Mesenchymal stem cell (in vitro differentiated cells and primary cell): Measurements from ENCODE around the gene WLS.
"Not testable (repeated sequence)": the region's sequence is repeated elsewhere in the genome, so short reads cannot be mapped to it uniquely, and the experiment has no call there.

ENCODE experiments used
- DNase-seq: peaks from one replicate; pipeline ENCODE4 v3.0.0-alpha.2; 2013
- H2AFZ ChIP-seq: one replicate; pipeline ENCODE4 v1.6.1; 2013; ENCODE audit warnings: low read depth, mild to moderate bottlenecking, control low read depth, inconsistent platforms, low read length, moderate library complexity
- H2AK5ac ChIP-seq: 2 replicates; pipeline ENCODE4 v1.6.1; 2013; ENCODE audit warnings: low read length, moderate library complexity, mild to moderate bottlenecking, inconsistent platforms; ENCODE audit not compliant: severe bottlenecking
- H2BK120ac ChIP-seq: one replicate; pipeline ENCODE4 v1.6.1; 2013; ENCODE audit warnings: low read depth, mild to moderate bottlenecking, inconsistent platforms, low read length, moderate library complexity
- H2BK12ac ChIP-seq, 2 experiments: one replicate each; pipeline ENCODE4 v1.6.1; 2013; ENCODE audit warnings: inconsistent platforms in 2 of 2, low read length in 2 of 2, mild to moderate bottlenecking in 2 of 2, moderate library complexity in 2 of 2, control low read depth in 1 of 2
- H2BK15ac ChIP-seq: one replicate; pipeline ENCODE4 v1.6.1; 2013; ENCODE audit warnings: mild to moderate bottlenecking, low read depth, inconsistent platforms; ENCODE audit not compliant: poor library complexity, severe bottlenecking
- H2BK5ac ChIP-seq: 2 replicates; pipeline ENCODE4 v1.6.1; 2013; ENCODE audit warnings: low read depth, mild to moderate bottlenecking, low read length, control low read depth, inconsistent platforms; ENCODE audit not compliant: poor library complexity, severe bottlenecking
- H3K14ac ChIP-seq, 2 experiments: one replicate each; pipeline ENCODE4 v1.6.1; 2013; ENCODE audit warnings: inconsistent platforms in 2 of 2, low read length in 2 of 2, control low read depth in 1 of 2, mild to moderate bottlenecking in 1 of 2, moderate library complexity in 1 of 2
- H3K18ac ChIP-seq, 2 experiments: one replicate each; pipeline ENCODE4 v1.6.1; 2013; ENCODE audit warnings: inconsistent platforms in 2 of 2, low read length in 2 of 2, control low read depth in 1 of 2, low read depth in 1 of 2, mild to moderate bottlenecking in 1 of 2
- H3K23ac ChIP-seq, 2 experiments: one replicate each; pipeline ENCODE4 v1.6.1; 2013; ENCODE audit warnings: inconsistent platforms in 2 of 2, low read length in 2 of 2, mild to moderate bottlenecking in 2 of 2, moderate library complexity in 2 of 2, control low read depth in 1 of 2
- H3K27ac ChIP-seq: 2 replicates; pipeline ENCODE4 v1.5.1; 2013; ENCODE audit warnings: mild to moderate bottlenecking, moderate library complexity, low read length, control low read depth, inconsistent platforms; ENCODE audit not compliant: poor library complexity, severe bottlenecking
- H3K27me3 ChIP-seq, 2 experiments: 2 replicates each; pipeline versions ENCODE4 v1.6.1 to v1.7.0; 2013; ENCODE audit warnings: low read length in 2 of 2, mild to moderate bottlenecking in 2 of 2, moderate library complexity in 2 of 2, control low read depth in 1 of 2, inconsistent platforms in 1 of 2; ENCODE audit not compliant: control insufficient read depth in 1 of 2, insufficient read depth in 1 of 2
- H3K36me3 ChIP-seq, 2 experiments: 2 replicates each; pipeline versions ENCODE4 v1.6.1 to v1.7.0; 2013; ENCODE audit warnings: low read length in 2 of 2, control low read depth in 1 of 2, inconsistent platforms in 1 of 2, low read depth in 1 of 2, mild to moderate bottlenecking in 1 of 2; ENCODE audit not compliant: insufficient read depth in 2 of 2, control insufficient read depth in 1 of 2
- H3K4ac ChIP-seq, 2 experiments: one replicate each; pipeline ENCODE4 v1.6.1; 2013; ENCODE audit warnings: inconsistent platforms in 2 of 2, low read length in 2 of 2, mild to moderate bottlenecking in 2 of 2, moderate library complexity in 2 of 2, control low read depth in 1 of 2, low read depth in 1 of 2
- H3K4me1 ChIP-seq: 2 replicates; pipeline ENCODE4 v1.6.1; 2013; ENCODE audit warnings: low read depth, low read length, control low read depth; ENCODE audit not compliant: control insufficient read depth, insufficient read depth
- H3K4me2 ChIP-seq: 2 replicates; pipeline ENCODE4 v1.6.1; 2013; ENCODE audit warnings: low read length, mild to moderate bottlenecking, inconsistent platforms; ENCODE audit not compliant: poor library complexity, severe bottlenecking
- H3K4me3 ChIP-seq, 2 experiments: 2 replicates each; pipeline versions ENCODE4 v1.5.1 to v1.7.0; 2013; ENCODE audit warnings: low read length in 2 of 2, mild to moderate bottlenecking in 2 of 2, control low read depth in 1 of 2, low read depth in 1 of 2; ENCODE audit not compliant: insufficient read depth in 1 of 2
- H3K79me1 ChIP-seq: replicated peaks from 2 replicates; pipeline ENCODE4 v1.6.1; 2013; ENCODE audit warnings: mild to moderate bottlenecking, control low read depth, low read length, inconsistent platforms; ENCODE audit not compliant: poor library complexity, severe bottlenecking
- H3K9ac ChIP-seq: 2 replicates; pipeline ENCODE4 v1.7.0; 2013; ENCODE audit warnings: mild to moderate bottlenecking, low read length, moderate library complexity
- H3K9me3 ChIP-seq: 2 replicates; pipeline ENCODE4 v1.7.0; 2013; ENCODE audit warnings: mild to moderate bottlenecking, low read length; ENCODE audit not compliant: control insufficient read depth
- H4K8ac ChIP-seq: one replicate; pipeline ENCODE4 v1.6.1; 2013; ENCODE audit warnings: inconsistent platforms, mild to moderate bottlenecking, low read length, moderate library complexity
- H4K91ac ChIP-seq: one replicate; pipeline ENCODE4 v1.6.1; 2013; ENCODE audit warnings: mild to moderate bottlenecking, low read length, inconsistent platforms
- WGBS: methylation state at CpG from one replicate; pipeline ENCODE4 v1.1.7; 2013; ENCODE audit warnings: mixed read lengths; 5-methylcytosine and 5-hydroxymethylcytosine counted together

WLS gene

DNA sequence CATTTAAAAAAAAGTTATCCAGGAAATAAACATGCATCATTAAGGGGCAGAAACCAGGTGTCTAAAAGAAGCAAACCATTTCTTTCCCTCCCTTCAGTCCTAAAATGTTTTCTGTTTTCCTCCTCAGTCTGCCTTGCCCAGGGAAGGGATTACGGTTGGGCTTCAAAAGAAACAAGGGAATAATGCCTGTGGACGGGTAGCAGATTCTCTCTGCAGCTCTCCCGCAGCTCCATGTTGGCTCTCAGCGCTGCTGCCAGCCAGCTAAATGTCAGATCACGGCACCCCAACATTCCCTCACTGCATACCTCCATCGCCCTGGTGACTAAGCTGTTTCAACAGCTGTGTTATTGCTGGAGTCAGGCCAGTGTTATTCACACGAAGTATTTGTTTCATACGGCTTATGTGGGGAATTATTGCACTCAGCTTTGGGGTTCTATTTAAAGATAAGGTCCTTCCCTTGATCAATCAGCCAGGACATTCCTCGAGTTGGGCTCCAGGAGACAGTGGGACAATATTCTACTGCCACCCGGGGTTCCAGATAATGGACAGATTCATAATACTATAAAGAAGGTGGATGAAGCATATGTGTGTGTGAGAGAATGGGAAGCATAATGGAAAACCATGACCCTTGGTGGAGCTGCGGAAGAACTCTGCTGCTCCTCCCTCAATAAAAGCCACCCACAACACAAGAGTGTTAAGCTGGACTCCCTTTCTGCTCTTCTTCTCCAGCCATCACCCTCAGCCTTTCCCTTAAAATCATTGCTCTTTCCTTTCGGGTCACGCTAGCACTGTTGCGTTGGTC, 58.2 kb downstream of the WLS start:
- Histone ChIP-seq H3K23ac (no peak overlapping the region), H4K8ac (no peak overlapping the region), H3K4ac (peak overlapping the region in 1 of 2 experiments; percentile 13), H3K4me2 (peak overlapping the region; percentile 8), H3K9ac (peak overlapping the region; percentile 71), H3K4me3 (peak overlapping the region in 1 of 2 experiments; percentile 50), H3K18ac (peak overlapping the region; percentile 3 to 51), H3K14ac (peak overlapping the region in 1 of 2 experiments; percentile 37), H3K4me1 (peaks cover 13% of the 10 kb centered on the region), H2BK120ac (no peak overlapping the region), H3K36me3 (peaks cover 3% of the 10 kb centered on the region in 2 experiments), H4K91ac (peak overlapping the region; percentile 20), H2AFZ (no peak overlapping the region), H2BK12ac (peak overlapping the region in 1 of 2 experiments; percentile 15), H3K27me3 (no peaks in the 10 kb centered on the region), H2BK5ac (peak overlapping the region; percentile 83), H3K9me3 (no peaks in the 10 kb centered on the region), H3K79me1 (peaks cover 3% of the 10 kb centered on the region), H2BK15ac (no peak overlapping the region), H3K27ac (peak overlapping the region; percentile 92), H2AK5ac (peak overlapping the region; percentile 66)
- peak; percentile 91 for DNase-seq
- 55% methylated on average over 13 of the region's 14 CpGs for WGBS

DNA sequence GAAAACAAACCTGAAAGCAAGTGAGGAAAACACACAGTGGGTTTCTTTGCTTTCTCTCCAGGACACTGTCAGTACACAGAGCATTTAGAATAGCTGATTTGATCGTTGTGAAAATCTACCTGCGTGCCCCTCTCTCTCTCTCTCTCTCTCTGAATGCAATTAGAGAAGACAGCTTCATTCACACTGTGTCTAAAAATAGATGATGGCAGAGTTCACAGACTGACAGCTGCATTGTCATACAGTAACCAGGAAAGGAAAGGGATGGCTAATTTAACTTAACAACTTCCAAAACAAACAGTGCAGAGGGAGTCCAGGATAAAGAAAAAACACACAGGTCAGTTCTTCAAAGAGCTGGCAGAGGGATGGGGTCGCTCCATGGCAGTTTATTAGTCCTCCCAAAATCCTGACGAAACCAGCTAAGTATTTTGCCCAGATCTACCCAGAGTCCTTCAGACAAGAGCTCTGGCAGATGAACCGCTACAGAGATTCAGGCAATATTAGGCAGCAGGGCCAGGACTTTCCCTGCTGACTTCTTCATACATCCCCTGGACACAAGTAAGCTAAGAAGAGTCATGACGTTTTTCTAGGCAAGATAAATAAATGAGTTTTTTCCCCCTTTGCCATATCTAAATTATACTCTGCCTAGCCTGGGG, 58.9 kb downstream of the WLS start:
- Histone ChIP-seq H4K91ac (no peak overlapping the region), H3K18ac (peak overlapping the region in 1 of 2 experiments; percentile 40), H3K9ac (peak overlapping the region; percentile 71), H3K79me1 (peaks cover 3% of the 10 kb centered on the region), H3K4me3 (peak overlapping the region in 1 of 2 experiments; percentile 50), H2BK15ac (no peak overlapping the region), H2AK5ac (peak overlapping the region; percentile 54), H3K4me1 (peaks cover 13% of the 10 kb centered on the region), H3K14ac (no peak overlapping the region), H3K27me3 (no peaks in the 10 kb centered on the region), H2BK120ac (no peak overlapping the region), H3K36me3 (peaks cover 3% of the 10 kb centered on the region in 2 experiments), H3K9me3 (no peaks in the 10 kb centered on the region), H2BK5ac (peak overlapping the region; percentile 47), H2AFZ (no peak overlapping the region), H3K4me2 (peak overlapping the region; percentile 53), H4K8ac (no peak overlapping the region), H2BK12ac (no peak overlapping the region), H3K23ac (no peak overlapping the region), H3K4ac (no peak overlapping the region), H3K27ac (peak overlapping the region; percentile 92)
- peak; percentile 60 for DNase-seq
- 42% methylated on average over 6 of the region's 6 CpGs for WGBS

- not testable (repeated sequence) for DNase-seq, H3K4me3 ChIP-seq, H2BK15ac ChIP-seq, H3K9ac ChIP-seq, H2BK5ac ChIP-seq, H4K91ac ChIP-seq, H3K14ac ChIP-seq, H2BK120ac ChIP-seq, H2BK12ac ChIP-seq, H4K8ac ChIP-seq, H3K27ac ChIP-seq, H3K4me2 ChIP-seq, H3K18ac ChIP-seq, H2AFZ ChIP-seq, H3K27me3 ChIP-seq, H3K23ac ChIP-seq, H3K4ac ChIP-seq, H2AK5ac ChIP-seq, H3K9me3 ChIP-seq
- Histone ChIP-seq H3K79me1 (peaks cover 12% of the 10 kb centered on the region), H3K36me3 (peaks cover 3 to 16% of the 10 kb centered on the region in 2 experiments), H3K4me1 (peaks cover 13% of the 10 kb centered on the region)
- 100% methylated on average over 1 of the region's 1 CpG for WGBS
These were observed 60.5 kb downstream of the WLS start for GRCh38 chr1:68171795-68172194.

GRCh38 chr1:68168545-68169171, 63.7 kb downstream of the WLS start:
- no peak overlapping the region for H3K27ac ChIP-seq
- 83% methylated on average over 2 of the region's 4 CpGs for WGBS
- no peak overlapping the region for H3K18ac ChIP-seq

More at GRCh38 chr1:68168545-68169171, 63.7 kb downstream of the WLS start:
- Histone ChIP-seq H2BK5ac (no peak overlapping the region), H3K4me1 (peaks cover 5% of the 10 kb centered on the region), H3K9ac (no peak overlapping the region), H4K8ac (no peak overlapping the region), H2BK15ac (no peak overlapping the region), H3K36me3 (peaks cover 3 to 30% of the 10 kb centered on the region in 2 experiments), H3K4me2 (no peak overlapping the region), H4K91ac (no peak overlapping the region), H3K27me3 (no peaks in the 10 kb centered on the region), H3K4ac (no peak overlapping the region), H2AFZ (no peak overlapping the region), H3K9me3 (no peaks in the 10 kb centered on the region), H3K14ac (no peak overlapping the region), H3K23ac (no peak overlapping the region), H2BK12ac (no peak overlapping the region), H2BK120ac (no peak overlapping the region), H3K79me1 (peaks cover 24% of the 10 kb centered on the region), H2AK5ac (no peak overlapping the region), H3K4me3 (no peak overlapping the region)
- no peak for DNase-seq
